GM23338 (cell line): Measurements from ENCODE around the gene ODF2L. TPM values are rescaled to one million over a fixed set of nuclear protein-coding genes. Genes with fewer than 3 reads are reported as not detected.

ENCODE experiments used
- ATAC-seq: fragments of 200-7000 bp; cut with Tn5 transposase; 3 replicates; pipeline ENCODE4 v1.9.1; 2020
- DNase-seq: peaks from one replicate; pipeline ENCODE4 v3.0.0-alpha.2; 2015; ENCODE audit warnings: low spot score
- H2AFZ ChIP-seq: fragments of 200-600 bp; sonication (generic); 2 replicates; pipeline ENCODE4 v1.8.0; 2016; ENCODE audit warnings: antibody characterized with exemption, mild to moderate bottlenecking, moderate library complexity
- H3F3A ChIP-seq: fragments of 200-600 bp; sonication (generic); replicated peaks from 2 replicates; pipeline ENCODE4 v1.8.0; 2017; ENCODE audit warnings: antibody characterized with exemption, mixed run types, low read depth
- H3K27ac ChIP-seq: fragments of 200-600 bp; sonication (generic); 2 replicates; pipeline ENCODE4 v1.6.1; 2016; ENCODE audit warnings: low read depth
- H3K27me3 ChIP-seq: fragments of 200-600 bp; sonication (generic); 2 replicates; pipeline ENCODE4 v1.8.0; 2016; ENCODE audit warnings: mild to moderate bottlenecking, mixed run types, moderate library complexity; ENCODE audit not compliant: insufficient read depth
- H3K36me3 ChIP-seq: fragments of 200-600 bp; sonication (generic); 2 replicates; pipeline ENCODE4 v1.8.0; 2016; ENCODE audit warnings: mild to moderate bottlenecking; ENCODE audit not compliant: insufficient read depth
- H3K4me1 ChIP-seq: fragments of 200-600 bp; sonication (generic); 2 replicates; pipeline ENCODE4 v1.8.0; 2016; ENCODE audit warnings: mild to moderate bottlenecking, moderate library complexity; ENCODE audit not compliant: insufficient read depth
- H3K4me2 ChIP-seq: fragments of 200-600 bp; sonication (generic); 2 replicates; pipeline ENCODE4 v1.7.1; 2017; ENCODE audit warnings: mixed run types
- H3K4me3 ChIP-seq: fragments of 200-600 bp; sonication (generic); 2 replicates; pipeline ENCODE4 v1.6.1; 2016; ENCODE audit warnings: mixed run types
- H3K79me2 ChIP-seq: fragments of 200-600 bp; sonication (generic); replicated peaks from 2 replicates; pipeline ENCODE4 v1.8.0; 2017; ENCODE audit warnings: mild to moderate bottlenecking; ENCODE audit not compliant: insufficient read depth
- H3K9me2 ChIP-seq: fragments of 200-600 bp; sonication (generic); 2 replicates; pipeline ENCODE4 v1.8.0; 2017; ENCODE audit not compliant: insufficient read depth
- H4K20me1 ChIP-seq: fragments of 200-600 bp; sonication (generic); replicated peaks from 2 replicates; pipeline ENCODE4 v1.8.0; 2017; ENCODE audit warnings: mild to moderate bottlenecking; ENCODE audit not compliant: insufficient read depth
- H3K27ac Mint-ChIP-seq: 2 replicates; pipeline ENCODE4 v1.8.0; 2020; ENCODE audit warnings: inconsistent platforms, mild to moderate bottlenecking, moderate library complexity, mixed read lengths
- H3K27me3 Mint-ChIP-seq: 3 replicates; pipeline ENCODE4 v1.8.0; 2022; ENCODE audit warnings: low read depth, mild to moderate bottlenecking, moderate library complexity, mixed read lengths, inconsistent platforms; ENCODE audit not compliant: insufficient read depth, poor library complexity
- H3K36me3 Mint-ChIP-seq: 3 replicates; pipeline ENCODE4 v1.8.0; 2021; ENCODE audit warnings: low read depth, mild to moderate bottlenecking, inconsistent platforms, moderate library complexity, mixed read lengths
- H3K4me1 Mint-ChIP-seq: 3 replicates; pipeline ENCODE4 v1.8.0; 2020; ENCODE audit warnings: mild to moderate bottlenecking, inconsistent platforms, mixed read lengths
- H3K4me3 Mint-ChIP-seq: 3 replicates; pipeline ENCODE4 v1.8.0; 2021; ENCODE audit warnings: moderate library complexity, mild to moderate bottlenecking, inconsistent platforms, mixed read lengths
- H3K9me3 Mint-ChIP-seq: 3 replicates; pipeline ENCODE4 v1.8.0; 2020; ENCODE audit warnings: moderate library complexity, mild to moderate bottlenecking, inconsistent platforms, mixed read lengths
- CREB1 ChIP-seq: fragments of 250-450 bp; sonication (Bioruptor Pico); IDR thresholded peaks from 2 replicates; pipeline ENCODE4 v1.5.0; 2020; ENCODE audit warnings: low read depth, mild to moderate bottlenecking, moderate library complexity
- CTCF ChIP-seq, 2 experiments: fragments of 200-600 bp in 1 of 2; sonication (generic) in 1 of 2; conservative IDR thresholded peaks; 2 replicates each; pipeline versions ENCODE4 v1.5.1 to v1.6.1; 2016 to 2017; ENCODE audit warnings: antibody characterized with exemption in 2 of 2, low read depth in 2 of 2, mild to moderate bottlenecking in 2 of 2, moderate library complexity in 1 of 2
- ETS1 ChIP-seq: IDR thresholded peaks from 2 replicates; pipeline ENCODE4 v1.6.1; 2016; ENCODE audit warnings: antibody characterized with exemption
- EZH2 ChIP-seq: fragments of 200-600 bp; sonication (generic); IDR thresholded peaks from one replicate; pipeline ENCODE4 v1.8.0; 2017; ENCODE audit warnings: antibody characterized with exemption, mild to moderate bottlenecking, low read depth; ENCODE audit not compliant: unreplicated experiment
- EZH2phosphoT487 ChIP-seq: fragments of 200-600 bp; sonication (generic); IDR thresholded peaks from one replicate; pipeline ENCODE4 v1.8.1; 2018; ENCODE audit warnings: antibody characterized with exemption; ENCODE audit not compliant: unreplicated experiment
- JUNB ChIP-seq: IDR thresholded peaks from one replicate; pipeline ENCODE4 v1.6.1; 2016; ENCODE audit warnings: antibody characterized with exemption; ENCODE audit not compliant: unreplicated experiment
- ZNF331 ChIP-seq: fragments of 250-450 bp; sonication (Bioruptor Pico); IDR thresholded peaks from 2 replicates; pipeline ENCODE4 v1.5.0; 2020; ENCODE audit warnings: low read depth, mild to moderate bottlenecking, moderate library complexity
- ZNF462 ChIP-seq: fragments of 250-450 bp; sonication (Bioruptor Pico); IDR thresholded peaks from 2 replicates; pipeline ENCODE4 v1.5.0; 2020; ENCODE audit warnings: mild to moderate bottlenecking, moderate library complexity
- polyA plus RNA-seq: library from polyadenylated mRNA; unstranded; fragments of >200 nt; fragmentation: Nextera tagmentation; extraction: Ambion mirVana; gene quantifications from 2 replicates; pipeline ENCODE4 v1.2.1, GENCODE V29; 2016
- total RNA-seq: library from RNA; depleted of rRNA; stranded (reverse); fragments of >200 nt; shearing (Covaris generic); gene quantifications from 2 replicates; pipeline ENCODE4 v1.2.3, GENCODE V29; 2014

The ODF2L gene
- total and polyA plus RNA-seq, 2 experiments from 2014 or later = 29.8 to 51.5 TPM

- TF ChIP-seq ZNF462 (CRISPR knock-in tag) (no peak), CTCF (conservative IDR thresholded peaks at IDR 0.05; ENCODE audit: low read depth in 2 of 2) (no peak), JUNB (no peak)
Measured at GRCh38 chr1:86389307-86389706, 6.8 kb downstream of the ODF2L start (continued).

GRCh38 chr1:86388777-86389176 lies 7.3 kb downstream of the ODF2L start:
- Mint-ChIP-seq H3K9me3 (no peaks in the 10 kb centered on the region), H3K4me3 (no peak overlapping the region), H3K27ac (no peak overlapping the region), H3K4me1 (no peaks in the 10 kb centered on the region; the same call in 2 of the 3 replicates), H3K36me3 (peaks cover 6% of the 10 kb centered on the region; the same call in 1 of the 3 replicates), H3K27me3 (no peaks in the 10 kb centered on the region)
- no peak overlapping the region for H3K27ac ChIP-seq
- H3K27me3 ChIP-seq = no peaks in the 10 kb centered on the region
- H3K79me2 ChIP-seq = peaks cover 67% of the 10 kb centered on the region
- H3K9me2 ChIP-seq = no peaks in the 10 kb centered on the region
- H3K4me2 ChIP-seq = no peak overlapping the region
- no peak overlapping the region for H2AFZ ChIP-seq
- no peak overlapping the region for H3K4me3 ChIP-seq
- no peak for TF ChIP-seq EZH2phosphoT487
- TF ChIP-seq CTCF (conservative IDR thresholded peaks at IDR 0.05; ENCODE audit: low read depth in 2 of 2) = no peak
- TF ChIP-seq ZNF331 (CRISPR knock-in tag) = no peak
- no peak for TF ChIP-seq EZH2
- TF ChIP-seq ETS1 = no peak
- no peak for TF ChIP-seq CREB1
- H3F3A ChIP-seq = no peaks in the 10 kb centered on the region
- H3K4me1 ChIP-seq = no peaks in the 10 kb centered on the region; the same call in 1 of the 2 replicates
- no peak for ATAC-seq
- DNase-seq = no peak
- H4K20me1 ChIP-seq = no peaks in the 10 kb centered on the region
- H3K36me3 ChIP-seq = no peaks in the 10 kb centered on the region
